Dendritic cell treated with granulocyte-macrophage colony-stimulating factor and Interleukin-4, amounts not matched to agents 40 ng/mL and 50 ng/mL, for 4 days (primary cell): ENCODE results near the gene SLCO6A1.
"Not testable (repeated sequence)": the region's sequence is repeated elsewhere in the genome, so short reads cannot be mapped to it uniquely, and the experiment has no call there.

ENCODE experiments used
- H3K27ac Mint-ChIP-seq: one replicate; pipeline ENCODE4 v1.8.0; 2022; ENCODE audit warnings: mild to moderate bottlenecking, mixed read lengths
- H3K27me3 Mint-ChIP-seq: one replicate; pipeline ENCODE4 v1.8.0; 2022; ENCODE audit warnings: mild to moderate bottlenecking, mixed read lengths
- H3K36me3 Mint-ChIP-seq: one replicate; pipeline ENCODE4 v1.8.0; 2022; ENCODE audit warnings: low read depth, mixed read lengths
- H3K4me1 Mint-ChIP-seq: one replicate; pipeline ENCODE4 v1.8.0; 2022; ENCODE audit warnings: low read depth, mixed read lengths
- H3K4me3 Mint-ChIP-seq: one replicate; pipeline ENCODE4 v1.8.0; 2022; ENCODE audit warnings: mild to moderate bottlenecking, moderate library complexity, mixed read lengths
- H3K9me3 Mint-ChIP-seq: one replicate; pipeline ENCODE4 v1.8.0; 2022; ENCODE audit warnings: mixed read lengths
- intact Hi-C: fragments of 100-400 bp; cut with micrococcal nuclease; formaldehyde crosslinking; loops from one replicate; pipeline ENCODE4 v1.15.0; 2022

SLCO6A1 gene

GRCh38 chr5:102527547-102527946 is 28.7 kb upstream of the SLCO6A1 start:
- Mint-ChIP-seq H3K27ac (no peak overlapping the region), H3K36me3 (no peaks in the 10 kb centered on the region), H3K4me1 (peaks cover 18% of the 10 kb centered on the region), H3K9me3 (peaks cover 11% of the 10 kb centered on the region), H3K27me3 (peaks cover 24% of the 10 kb centered on the region), H3K4me3 (no peak overlapping the region)
- intact Hi-C loops: loop anchor here (10.0 kb wide), 1 partner anchor 233 kb away; the partner anchor contains the start of gene SLCO4C1

- Mint-ChIP-seq H3K27ac (no peak overlapping the region), H3K9me3 (peaks cover 11% of the 10 kb centered on the region), H3K36me3 (no peaks in the 10 kb centered on the region), H3K4me3 (no peak overlapping the region), H3K27me3 (peaks cover 17% of the 10 kb centered on the region), H3K4me1 (peaks cover 11% of the 10 kb centered on the region)
- intact Hi-C loops: loop anchor here (10.0 kb wide), 1 partner anchor 229 kb away; the partner anchor contains the start of gene SLCO4C1
These were observed 24.9 kb upstream of the SLCO6A1 start for GRCh38 chr5:102523541-102524175.

- no peaks in the 10 kb centered on the region for H3K4me1 Mint-ChIP-seq
- no peak overlapping the region for H3K4me3 Mint-ChIP-seq
- intact Hi-C loops: no loop called here
- no peak overlapping the region for H3K27ac Mint-ChIP-seq
- no peaks in the 10 kb centered on the region for H3K36me3 Mint-ChIP-seq
- H3K27me3 Mint-ChIP-seq: peaks cover 5% of the 10 kb centered on the region
- H3K9me3 Mint-ChIP-seq: no peaks in the 10 kb centered on the region
These were observed 12.9 kb upstream of the SLCO6A1 start for GRCh38 chr5:102511666-102512065.

GRCh38 chr5:102491261-102491914 is 7.4 kb downstream of the SLCO6A1 start:
- intact Hi-C loops, H3K4me1 Mint-ChIP-seq, H3K4me3 Mint-ChIP-seq, H3K27me3 Mint-ChIP-seq, H3K36me3 Mint-ChIP-seq, H3K27ac Mint-ChIP-seq: not testable (repeated sequence)
- H3K9me3 Mint-ChIP-seq: peaks cover 26% of the 10 kb centered on the region

- Mint-ChIP-seq H3K4me1 (peaks cover 9% of the 10 kb centered on the region), H3K4me3 (no peak overlapping the region), H3K27me3 (no peaks in the 10 kb centered on the region), H3K27ac (no peak overlapping the region), H3K9me3 (no peaks in the 10 kb centered on the region), H3K36me3 (no peaks in the 10 kb centered on the region)
- intact Hi-C loops: no loop called here
These were observed 15.1 kb downstream of the SLCO6A1 start for GRCh38 chr5:102483736-102484135.

- intact Hi-C loops: no loop called here
- Mint-ChIP-seq H3K27me3 (no peaks in the 10 kb centered on the region), H3K27ac (no peak overlapping the region), H3K4me1 (peaks cover 6% of the 10 kb centered on the region), H3K4me3 (no peak overlapping the region), H3K9me3 (no peaks in the 10 kb centered on the region), H3K36me3 (no peaks in the 10 kb centered on the region)
These were observed 17.6 kb downstream of the SLCO6A1 start for GRCh38 chr5:102481054-102481715.

- Mint-ChIP-seq H3K4me1 (no peaks in the 10 kb centered on the region), H3K4me3 (no peak overlapping the region), H3K27ac (no peak overlapping the region), H3K27me3 (no peaks in the 10 kb centered on the region), H3K36me3 (no peaks in the 10 kb centered on the region), H3K9me3 (peaks cover 10% of the 10 kb centered on the region)
- intact Hi-C loops: no loop called here
These were observed 45.1 kb downstream of the SLCO6A1 start for GRCh38 chr5:102453716-102454115.

- H3K27ac Mint-ChIP-seq: no peak overlapping the region
- H3K36me3 Mint-ChIP-seq: no peaks in the 10 kb centered on the region
- intact Hi-C loops: no loop called here
- no peaks in the 10 kb centered on the region for H3K27me3 Mint-ChIP-seq
- H3K4me1 Mint-ChIP-seq: no peaks in the 10 kb centered on the region
- peaks cover 10% of the 10 kb centered on the region for H3K9me3 Mint-ChIP-seq
- no peak overlapping the region for H3K4me3 Mint-ChIP-seq
These were observed 47.7 kb downstream of the SLCO6A1 start for GRCh38 chr5:102451082-102451481.

- Mint-ChIP-seq H3K36me3 (no peaks in the 10 kb centered on the region), H3K27ac (no peak overlapping the region), H3K27me3 (no peaks in the 10 kb centered on the region), H3K4me3 (no peak overlapping the region), H3K9me3 (peaks cover 10% of the 10 kb centered on the region), H3K4me1 (no peaks in the 10 kb centered on the region)
- intact Hi-C loops: no loop called here
These were observed 48.3 kb downstream of the SLCO6A1 start for GRCh38 chr5:102450313-102450990.

- intact Hi-C loops: no loop called here
- H3K4me3 Mint-ChIP-seq: no peak overlapping the region
- H3K27me3 Mint-ChIP-seq: no peaks in the 10 kb centered on the region
- H3K4me1 Mint-ChIP-seq: no peaks in the 10 kb centered on the region
- H3K27ac Mint-ChIP-seq: no peak overlapping the region
- no peaks in the 10 kb centered on the region for H3K36me3 Mint-ChIP-seq
- H3K9me3 Mint-ChIP-seq: peaks cover 16% of the 10 kb centered on the region
These were observed 65.3 kb downstream of the SLCO6A1 start for GRCh38 chr5:102433473-102433872.

GRCh38 chr5:102421647-102422046 is 77.2 kb downstream of the SLCO6A1 start:
- Mint-ChIP-seq H3K27me3 (no peaks in the 10 kb centered on the region), H3K9me3 (peaks cover 22% of the 10 kb centered on the region), H3K4me1 (no peaks in the 10 kb centered on the region), H3K4me3 (no peak overlapping the region), H3K27ac (no peak overlapping the region), H3K36me3 (no peaks in the 10 kb centered on the region)
- intact Hi-C loops: no loop called here

- no peaks in the 10 kb centered on the region for H3K4me1 Mint-ChIP-seq
- H3K9me3 Mint-ChIP-seq: peaks cover 6% of the 10 kb centered on the region
- H3K27ac Mint-ChIP-seq: no peak overlapping the region
- H3K4me3 Mint-ChIP-seq: no peak overlapping the region
- intact Hi-C loops: no loop called here
- no peaks in the 10 kb centered on the region for H3K27me3 Mint-ChIP-seq
- H3K36me3 Mint-ChIP-seq: no peaks in the 10 kb centered on the region
These were observed 80.3 kb downstream of the SLCO6A1 start for GRCh38 chr5:102418531-102418930.

GRCh38 chr5:102414448-102414847 is 84.4 kb downstream of the SLCO6A1 start:
- no peak overlapping the region for H3K27ac Mint-ChIP-seq

GRCh38 chr5:102388235-102388634 is 110.6 kb downstream of the SLCO6A1 start:
- intact Hi-C loops: no loop called here
- Mint-ChIP-seq H3K36me3 (no peaks in the 10 kb centered on the region), H3K4me3 (no peak overlapping the region), H3K27me3 (no peaks in the 10 kb centered on the region), H3K27ac (no peak overlapping the region), H3K9me3 (peaks cover 23% of the 10 kb centered on the region), H3K4me1 (no peaks in the 10 kb centered on the region)

More at GRCh38 chr5:102414448-102414847, 84.4 kb downstream of the SLCO6A1 start:
- Mint-ChIP-seq H3K4me3 (no peak overlapping the region), H3K36me3 (no peaks in the 10 kb centered on the region), H3K27me3 (peaks cover 5% of the 10 kb centered on the region), H3K4me1 (no peaks in the 10 kb centered on the region), H3K9me3 (no peaks in the 10 kb centered on the region)
- intact Hi-C loops: no loop called here
